NCI-H187 treated with DMSO at 0.1 percent for 48 hours (cell line): ENCODE results near the gene ITFG2.

Source experiments
- DNase-seq: peaks from one replicate; lab custom pipeline; 2025; lab: John Stamatoyannopoulos, UW

Gene ITFG2

DNA sequence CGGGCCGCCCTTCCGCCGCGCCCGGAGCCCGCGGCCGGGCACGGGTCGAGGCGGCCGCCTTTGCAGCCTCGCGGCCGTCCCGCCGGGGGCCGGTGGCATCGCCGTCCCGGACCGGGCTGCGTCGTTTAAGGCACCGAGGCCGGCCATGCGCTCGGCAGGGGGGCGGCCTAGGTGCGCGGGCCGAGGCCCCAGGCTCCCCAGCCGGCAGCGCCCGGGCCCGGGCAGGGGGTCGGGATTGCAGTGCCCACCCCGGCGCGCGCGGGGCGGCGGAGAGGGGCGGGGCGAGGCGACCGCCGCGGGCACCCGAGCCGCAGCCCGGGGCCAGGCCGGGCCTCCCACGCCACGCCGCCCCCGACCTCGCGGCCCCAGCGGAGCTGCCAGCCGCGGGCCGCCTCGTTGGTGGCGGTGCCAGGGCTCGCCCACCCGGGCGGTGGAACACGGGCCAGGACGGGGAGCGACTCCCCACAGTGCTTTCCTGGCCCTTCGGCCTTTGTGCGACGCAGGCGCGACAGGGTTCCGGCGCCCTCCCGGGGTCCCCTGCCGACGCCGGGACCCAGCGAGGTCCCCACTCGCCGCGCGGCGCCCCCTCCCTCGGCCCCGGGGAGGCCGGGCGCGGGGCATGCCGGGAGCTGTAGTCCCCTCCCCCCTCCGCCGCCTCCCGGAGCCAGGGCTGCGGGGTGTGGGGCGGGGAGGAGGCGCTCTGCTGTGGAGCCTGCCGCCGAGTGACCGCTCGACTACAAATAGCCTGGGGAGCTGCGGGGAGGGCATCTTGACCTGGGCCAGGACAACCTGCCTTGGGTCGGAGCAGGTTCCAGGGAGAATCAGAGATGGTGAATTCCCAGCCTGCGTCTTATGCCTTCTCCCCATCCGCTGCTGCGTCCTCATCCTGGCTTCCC is 16.9 kb upstream of the ITFG2 start:
- DNase-seq: no peak

DNA sequence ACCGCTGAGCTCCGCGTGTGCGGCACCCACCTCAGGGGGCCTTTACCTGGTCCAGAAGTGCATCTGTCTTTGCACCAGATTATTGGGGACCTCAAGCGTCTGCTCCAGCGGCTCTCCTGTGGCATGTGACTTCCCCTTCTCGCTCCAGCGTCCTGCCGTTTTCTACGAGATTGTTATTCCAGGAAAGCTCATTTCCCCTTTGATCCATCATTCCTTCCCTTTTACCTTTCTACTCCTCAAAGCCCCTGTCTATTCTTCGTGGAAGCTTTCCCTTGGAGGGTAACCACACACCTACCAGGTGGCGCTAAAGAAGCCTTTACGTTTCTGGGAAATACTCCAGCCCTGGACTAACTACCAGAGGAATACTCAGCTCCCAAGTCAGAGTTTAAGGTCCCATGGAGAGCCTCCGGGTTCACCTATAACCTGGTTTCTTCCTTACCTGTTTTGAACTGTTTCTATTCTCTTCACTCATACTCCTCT is 16.2 kb upstream of the ITFG2 start:
- DNase-seq: no peak

DNA sequence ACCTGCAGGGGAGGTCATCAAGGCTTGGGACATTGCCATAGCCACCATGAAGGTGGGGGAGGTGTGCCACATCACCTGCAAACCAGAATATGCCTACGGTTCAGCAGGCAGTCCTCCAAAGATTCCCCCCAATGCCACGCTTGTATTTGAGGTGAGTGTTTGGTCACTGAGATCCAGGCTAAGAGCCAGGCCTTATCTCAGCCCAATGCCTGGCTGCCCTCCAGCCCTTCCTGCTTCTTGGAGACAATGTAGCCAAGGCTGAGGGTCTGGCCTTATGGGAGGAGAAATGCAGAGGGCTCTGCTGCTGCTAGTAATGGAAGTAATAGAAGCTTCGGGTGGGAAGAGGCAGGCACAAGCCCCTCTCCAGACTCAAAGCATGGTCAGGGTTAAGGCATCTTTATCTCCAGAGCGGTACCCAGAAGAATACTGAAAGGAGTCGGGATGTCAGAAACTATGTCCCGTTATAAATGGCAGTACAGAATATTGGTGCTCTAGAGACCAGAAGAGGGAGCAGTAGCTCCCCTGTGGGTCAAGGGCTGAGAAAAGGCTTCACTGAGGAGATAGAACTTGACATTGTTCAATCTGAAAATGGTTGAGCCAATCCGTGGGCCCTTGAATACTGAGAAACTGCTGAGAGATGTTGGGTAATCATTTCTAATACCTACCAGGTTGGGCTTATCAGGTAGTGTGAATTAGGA is 14.6 kb upstream of the ITFG2 start:
- DNase-seq: no peak

DNA sequence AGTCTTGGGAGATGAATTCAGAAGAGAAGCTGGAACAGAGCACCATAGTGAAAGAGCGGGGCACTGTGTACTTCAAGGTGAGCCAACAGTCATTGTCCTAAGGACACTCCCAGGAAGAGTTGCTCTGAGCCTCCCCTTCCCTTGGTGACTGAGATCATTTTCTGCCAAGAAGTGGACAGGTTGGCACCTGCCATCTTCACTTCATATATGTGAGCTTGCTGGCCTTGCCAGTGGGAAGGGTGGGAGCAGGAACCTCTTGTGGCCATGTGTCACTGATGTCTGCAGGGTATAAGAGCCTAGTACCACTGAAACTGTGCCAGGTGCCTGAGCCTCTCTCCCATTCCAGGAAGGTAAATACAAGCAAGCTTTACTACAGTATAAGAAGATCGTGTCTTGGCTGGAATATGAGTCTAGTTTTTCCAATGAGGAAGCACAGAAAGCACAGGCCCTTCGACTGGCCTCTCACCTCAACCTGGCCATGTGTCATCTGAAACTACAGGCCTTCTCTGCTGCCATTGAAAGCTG is 12.4 kb upstream of the ITFG2 start:
- no peak for DNase-seq

DNA sequence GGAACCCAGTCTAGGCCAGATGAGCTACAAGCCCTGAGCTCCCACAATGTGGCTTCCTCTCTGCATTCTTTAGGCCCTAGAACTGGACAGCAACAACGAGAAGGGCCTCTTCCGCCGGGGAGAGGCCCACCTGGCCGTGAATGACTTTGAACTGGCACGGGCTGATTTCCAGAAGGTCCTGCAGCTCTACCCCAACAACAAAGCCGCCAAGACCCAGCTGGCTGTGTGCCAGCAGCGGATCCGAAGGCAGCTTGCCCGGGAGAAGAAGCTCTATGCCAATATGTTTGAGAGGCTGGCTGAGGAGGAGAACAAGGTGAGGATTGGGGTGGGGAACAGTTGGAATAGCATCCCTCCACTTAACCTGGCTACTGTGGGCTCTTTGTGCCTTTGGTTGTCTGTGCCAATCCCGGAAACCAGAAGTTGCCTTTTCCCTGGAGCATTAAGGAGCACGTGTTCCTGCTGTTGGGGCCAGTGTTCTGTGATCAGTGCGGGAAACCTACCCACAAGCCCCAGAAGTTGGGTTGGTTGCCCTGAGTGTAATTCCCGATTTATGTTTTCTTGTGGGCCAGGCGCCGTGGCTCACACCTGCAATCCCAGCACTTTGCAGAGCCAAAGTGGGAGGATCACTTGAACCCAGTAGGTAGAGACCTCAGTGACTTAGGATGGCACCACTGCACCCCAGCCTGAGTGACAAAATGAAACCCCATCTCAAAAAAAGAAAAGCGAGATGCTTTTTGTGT is 11.3 kb upstream of the ITFG2 start:
- DNase-seq: no peak

DNA sequence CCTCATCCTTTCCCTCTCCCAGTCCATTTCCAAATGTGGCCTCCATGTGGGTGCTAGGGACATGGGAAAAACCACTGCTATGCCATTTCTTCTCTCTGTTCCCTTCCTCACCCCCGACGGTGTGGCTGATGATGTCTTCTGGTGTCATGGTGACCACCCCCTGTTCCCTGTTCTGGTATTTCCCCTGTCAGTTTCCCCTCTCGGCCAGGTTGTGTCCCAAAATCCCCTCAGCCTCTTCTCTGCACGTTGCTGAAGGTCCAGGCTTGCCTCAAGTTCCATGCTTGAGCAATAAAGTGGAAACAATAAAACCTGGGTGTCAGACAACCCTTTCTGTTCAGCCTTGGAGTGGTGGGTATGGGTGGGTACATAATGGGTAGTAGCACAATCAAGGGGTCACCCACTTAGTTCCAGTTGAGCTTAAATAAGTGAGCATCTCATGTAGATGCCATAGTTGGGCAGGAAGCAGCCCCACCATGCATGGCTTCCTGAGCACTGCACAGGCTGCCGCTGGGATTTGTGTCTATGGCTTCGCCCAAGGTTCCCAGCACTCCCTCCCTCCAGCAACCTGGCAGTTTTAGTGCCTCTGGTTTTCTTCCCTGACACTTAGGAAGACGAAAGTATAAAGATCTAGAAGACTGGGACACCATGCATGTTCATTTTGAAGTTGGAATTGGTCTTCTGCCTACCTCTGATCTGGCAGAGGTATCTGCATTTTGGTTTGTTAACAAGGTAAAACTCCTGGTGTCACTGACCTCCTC is 8.7 kb upstream of the ITFG2 start:
- DNase-seq: no peak

DNA sequence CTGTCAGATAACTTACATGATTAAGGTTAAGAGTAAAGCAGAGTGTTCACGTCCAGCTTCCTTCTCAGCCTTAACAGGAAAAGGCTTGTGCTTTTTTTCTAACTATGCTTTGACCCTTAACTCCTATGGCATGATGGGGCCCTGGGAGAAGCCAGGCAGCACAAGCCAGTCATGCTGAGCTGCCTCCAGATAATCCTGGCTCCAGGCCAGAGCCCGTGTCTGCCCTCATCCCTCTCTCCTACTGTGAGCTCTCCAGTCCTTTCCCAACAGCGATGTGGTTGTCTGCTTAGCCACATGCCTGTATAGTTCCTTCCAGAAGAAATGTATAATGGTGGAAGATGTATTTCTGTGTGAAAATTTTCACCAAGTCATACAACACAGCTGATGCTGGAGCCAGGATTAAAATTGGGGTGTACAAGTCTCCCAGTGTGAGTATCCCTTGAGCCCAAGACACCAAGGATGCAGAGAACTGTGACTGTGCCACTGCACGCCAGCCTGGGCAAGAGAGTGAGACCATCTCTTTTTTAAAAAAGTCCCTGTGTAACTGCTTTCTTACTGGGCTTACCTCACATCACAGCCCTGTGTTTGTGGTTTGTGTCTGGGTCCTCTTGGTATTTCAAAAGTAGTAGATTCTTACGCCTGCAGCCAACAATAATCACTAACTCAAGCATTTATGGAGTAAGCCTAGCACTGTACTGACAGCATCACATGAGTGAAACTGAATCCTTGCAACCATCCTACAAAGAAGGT is 7.9 kb upstream of the ITFG2 start:
- DNase-seq: no peak

DNA sequence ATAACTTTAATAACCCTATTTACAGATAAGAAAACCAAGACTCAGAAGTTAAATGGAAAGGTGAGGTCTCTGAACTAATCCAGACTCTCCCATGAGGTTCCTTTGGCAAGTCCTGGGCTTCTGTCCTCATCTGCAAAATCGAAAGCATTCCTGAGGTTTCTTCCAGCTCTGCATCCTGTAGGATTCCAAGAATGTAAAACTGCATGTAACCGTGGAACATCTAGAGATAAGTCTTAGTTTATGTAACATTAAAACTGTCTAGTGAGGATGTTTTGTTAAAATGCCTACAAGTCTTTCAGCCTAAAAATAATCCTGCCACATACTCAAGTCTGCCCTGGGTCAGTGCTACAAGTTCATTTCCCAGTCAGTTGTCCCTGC is 7.3 kb upstream of the ITFG2 start:
- DNase-seq: no peak

DNA sequence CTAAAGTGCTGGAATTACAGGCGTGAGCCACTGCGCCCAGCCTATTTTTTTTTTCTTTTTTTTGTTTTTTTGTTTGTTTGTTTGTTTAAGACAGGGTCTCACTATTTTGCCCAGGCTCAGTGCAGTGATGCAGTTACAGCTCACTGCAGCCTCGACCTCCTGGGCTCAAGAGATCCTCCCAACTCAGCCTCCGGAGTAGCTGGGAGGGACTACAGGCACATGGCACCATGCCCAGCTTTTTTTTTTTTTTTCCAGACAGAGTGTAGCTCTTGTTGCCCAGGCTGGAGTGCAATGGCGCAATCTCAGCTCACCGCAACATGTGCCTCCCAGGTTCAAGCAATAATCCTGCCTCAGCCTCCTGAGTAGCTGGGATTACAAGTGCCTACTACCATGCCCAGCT is 5.8 kb upstream of the ITFG2 start:
- no peak for DNase-seq

DNA sequence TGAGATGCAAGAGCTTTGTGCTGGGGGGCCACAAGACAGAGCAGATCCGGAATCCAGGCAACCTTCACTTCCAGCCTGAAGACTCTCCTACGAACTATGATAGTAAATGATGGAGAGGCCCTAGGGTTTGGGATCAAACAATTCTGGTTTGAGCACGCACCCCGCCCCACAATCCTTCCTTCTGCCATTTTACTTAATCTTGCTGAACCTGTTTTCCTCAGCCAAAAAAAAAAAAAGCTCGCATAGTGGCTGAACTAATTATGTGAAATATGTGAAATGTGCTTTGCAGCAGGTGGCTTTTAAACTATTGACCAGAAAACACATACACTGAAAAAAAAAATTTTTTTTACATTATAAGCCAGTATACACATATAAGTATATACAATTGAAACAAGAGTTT is 667 bp upstream of the ITFG2 start:
- DNase-seq: no peak

DNA sequence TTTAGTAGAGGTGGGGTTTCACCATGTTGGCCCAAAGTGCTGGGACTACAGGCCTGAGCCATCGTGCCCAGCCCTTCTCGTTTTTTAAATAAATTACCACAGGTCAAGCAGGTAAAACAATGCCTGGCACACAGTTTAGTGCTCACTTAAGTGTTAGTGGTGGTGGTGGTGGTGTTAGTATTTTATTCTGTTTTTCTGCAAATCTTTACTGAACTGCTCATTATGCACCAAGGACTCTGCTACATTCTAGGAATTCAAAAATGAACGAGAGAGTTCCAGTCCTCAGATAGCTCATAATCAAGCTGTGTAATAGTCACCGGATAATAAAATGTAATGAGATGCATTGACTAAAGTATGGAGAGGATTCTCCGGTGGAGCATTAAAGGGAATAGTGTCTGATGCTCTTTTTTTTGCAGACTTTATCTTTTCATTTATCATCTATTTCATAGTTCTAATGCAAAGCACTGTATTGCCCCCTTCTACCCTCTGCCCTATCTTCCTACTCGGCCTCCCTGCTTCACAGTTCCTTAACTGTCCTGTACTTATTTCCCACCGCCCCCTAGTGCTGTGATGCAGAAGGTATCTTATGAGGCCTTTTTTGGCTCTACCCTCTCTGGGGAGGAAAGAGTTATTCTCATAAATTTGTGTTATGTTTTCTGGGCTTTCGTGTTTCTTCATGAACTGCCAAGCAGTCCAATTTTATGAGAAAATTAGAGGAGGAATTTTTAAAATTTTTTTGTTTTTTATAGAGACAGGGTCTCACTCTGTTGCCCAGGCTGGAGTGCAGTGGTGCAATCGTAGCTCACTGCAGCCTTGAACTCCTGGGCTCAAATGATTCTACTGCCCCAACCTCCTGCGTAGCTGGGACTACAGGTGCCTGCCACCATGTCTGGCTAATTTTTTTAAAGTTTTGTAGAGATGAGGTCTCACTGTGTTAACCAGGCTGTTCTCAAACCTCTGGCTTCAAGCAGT is 1.0 kb downstream of the ITFG2 start:
- no peak for DNase-seq

DNA sequence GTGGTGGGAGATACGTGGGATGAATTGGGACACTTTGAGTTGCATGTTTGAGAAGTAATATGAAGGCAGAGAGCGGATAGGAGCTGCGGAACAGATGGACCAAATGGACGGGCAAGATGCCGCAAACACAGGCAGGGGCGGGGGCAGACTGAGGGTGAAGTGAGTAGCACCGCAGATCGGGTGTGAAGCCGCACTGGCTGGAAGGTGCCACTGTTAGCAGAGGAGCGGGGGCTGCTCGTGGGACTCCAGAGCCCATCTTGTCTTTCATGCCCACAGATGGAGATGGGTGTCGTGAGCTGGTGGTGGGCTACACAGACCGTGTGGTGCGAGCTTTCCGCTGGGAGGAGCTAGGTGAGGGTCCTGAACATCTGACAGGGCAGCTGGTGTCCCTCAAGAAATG is 7.3 kb downstream of the ITFG2 start:
- no peak for DNase-seq

DNA sequence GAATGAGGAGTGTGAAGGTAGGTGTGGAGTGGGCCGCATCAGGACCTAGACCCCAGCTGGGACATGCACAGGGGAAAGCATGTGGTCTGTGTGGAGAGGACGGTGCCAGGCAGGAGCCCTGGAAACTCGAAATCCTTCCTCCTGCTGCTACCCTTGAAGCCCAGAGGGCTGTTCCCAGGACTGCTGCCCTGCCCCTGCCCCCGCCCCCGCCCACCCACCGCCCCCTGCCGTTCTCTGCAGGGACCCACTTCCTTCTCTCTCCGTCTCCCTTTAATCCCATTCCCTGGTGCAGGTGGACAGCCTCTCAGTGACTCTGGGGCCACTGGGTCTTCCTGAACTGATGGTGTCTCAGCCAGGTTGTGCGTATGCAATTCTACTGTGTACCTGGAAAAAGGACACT is 8.0 kb downstream of the ITFG2 start:
- DNase-seq: no peak

DNA sequence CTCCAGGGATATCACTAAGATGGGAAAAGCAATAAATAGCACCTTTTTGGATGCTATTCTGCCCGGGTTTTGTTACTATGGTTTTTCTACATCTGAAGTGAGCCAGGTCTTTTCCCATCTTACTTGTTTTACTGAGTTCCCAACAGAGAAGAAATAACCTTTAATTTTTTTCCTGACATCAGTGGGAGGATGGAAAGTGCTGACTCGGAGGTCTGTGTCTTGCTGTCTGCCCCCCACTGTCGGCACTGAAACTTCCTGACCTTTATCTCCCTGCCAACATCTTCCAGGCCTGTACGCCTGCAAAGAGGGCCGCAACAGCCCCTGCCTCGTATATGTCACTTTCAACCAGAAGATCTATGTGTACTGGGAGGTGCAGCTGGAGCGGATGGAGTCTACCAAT is 11.0 kb downstream of the ITFG2 start:
- no peak for DNase-seq

DNA sequence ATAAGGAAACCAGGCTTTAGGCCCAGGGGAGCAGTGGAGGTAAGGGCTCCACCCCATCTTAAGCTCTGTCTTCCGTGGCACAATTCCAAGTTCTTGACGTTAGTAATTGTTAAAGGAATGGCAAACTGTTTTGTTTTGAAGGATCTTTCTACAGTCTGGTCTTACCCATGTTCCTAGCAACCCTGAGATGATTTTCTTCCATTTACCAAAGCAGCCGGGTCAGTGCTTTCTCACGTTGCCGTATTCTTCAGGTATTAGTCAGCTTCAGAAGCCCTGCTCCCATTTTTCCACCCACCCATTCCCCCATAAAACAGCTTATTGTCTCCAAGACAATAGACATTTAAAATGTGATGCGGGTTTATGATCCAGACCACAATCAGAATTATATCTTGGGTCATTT is 12.1 kb downstream of the ITFG2 start:
- no peak for DNase-seq

DNA sequence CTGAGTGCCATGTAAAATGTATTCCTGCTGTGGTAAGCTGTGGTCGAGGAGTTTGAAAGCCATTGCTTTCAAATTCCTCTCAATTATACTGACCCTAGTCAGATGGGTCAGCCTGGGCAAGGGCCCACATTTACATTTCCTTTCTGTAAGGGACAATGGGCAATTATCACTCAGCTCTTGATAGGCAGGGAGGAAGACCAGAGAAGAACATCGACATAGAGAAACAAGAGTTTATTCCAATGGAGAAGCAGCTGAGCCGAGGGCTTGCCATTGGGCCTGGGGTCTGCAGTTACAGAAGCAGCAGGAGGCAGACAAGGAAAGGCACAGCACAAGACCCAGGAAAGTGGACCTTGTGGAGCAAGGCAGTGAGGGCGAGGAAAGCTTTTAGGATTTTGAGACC is 12.7 kb downstream of the ITFG2 start:
- DNase-seq: no peak

DNA sequence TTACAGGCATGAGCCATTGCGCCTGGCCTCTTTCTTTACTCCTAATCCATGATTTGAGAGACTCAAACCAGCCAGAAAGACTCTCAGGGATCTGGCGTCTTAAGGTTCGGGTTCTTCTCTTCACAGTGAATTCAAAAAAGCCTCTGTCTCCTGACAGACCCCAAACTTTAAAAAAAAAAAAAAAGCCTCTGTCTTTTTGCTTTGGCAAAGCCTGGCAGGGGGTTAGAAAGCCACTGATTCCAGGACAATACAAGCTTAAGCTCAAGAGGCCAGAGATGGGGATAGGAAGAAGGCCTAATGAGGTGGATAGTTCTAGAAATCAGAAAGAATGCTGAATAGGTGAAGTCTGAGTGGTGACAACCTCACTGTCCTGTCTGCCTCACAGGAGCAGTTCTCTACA is 13.6 kb downstream of the ITFG2 start:
- DNase-seq: no peak

DNA sequence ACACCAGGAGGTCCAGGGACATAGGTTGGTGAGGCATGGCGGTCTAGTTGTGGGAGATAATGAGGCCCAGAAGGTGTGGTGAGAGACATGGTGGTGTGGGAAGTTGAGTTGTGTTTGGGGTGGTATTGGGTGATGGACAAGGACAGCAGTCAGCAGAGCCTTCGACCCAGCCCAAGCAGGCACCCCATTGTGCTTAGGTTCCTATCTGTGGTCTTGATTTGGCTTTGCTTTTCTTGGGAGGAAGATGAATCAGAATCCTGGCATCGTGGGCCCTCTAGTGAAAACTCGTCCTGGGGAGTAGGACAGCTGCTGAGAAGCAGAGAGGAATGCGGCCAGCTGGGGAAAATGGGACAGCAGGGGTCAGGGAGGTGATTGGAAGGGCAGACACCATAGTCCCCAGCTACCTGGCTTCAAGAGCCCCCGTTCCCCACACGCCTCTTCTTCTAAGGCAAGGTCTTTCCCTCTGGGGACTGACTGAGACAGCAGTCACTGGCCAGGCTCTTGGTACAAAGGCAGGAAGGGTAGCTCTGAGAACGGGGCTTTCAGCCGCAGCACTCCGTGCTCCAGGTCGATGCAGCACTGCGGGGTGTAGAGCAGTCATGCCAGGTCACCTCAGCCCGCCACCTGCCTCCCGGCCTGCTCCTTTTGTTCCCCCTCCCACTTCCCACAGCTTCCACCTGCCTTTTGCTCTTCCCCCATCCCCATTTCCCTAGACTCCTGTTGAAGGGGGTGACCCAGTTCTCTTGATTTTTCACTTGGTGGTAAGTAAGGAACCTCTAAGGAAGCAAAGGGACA is 14.4 kb downstream of the ITFG2 start:
- no peak for DNase-seq

DNA sequence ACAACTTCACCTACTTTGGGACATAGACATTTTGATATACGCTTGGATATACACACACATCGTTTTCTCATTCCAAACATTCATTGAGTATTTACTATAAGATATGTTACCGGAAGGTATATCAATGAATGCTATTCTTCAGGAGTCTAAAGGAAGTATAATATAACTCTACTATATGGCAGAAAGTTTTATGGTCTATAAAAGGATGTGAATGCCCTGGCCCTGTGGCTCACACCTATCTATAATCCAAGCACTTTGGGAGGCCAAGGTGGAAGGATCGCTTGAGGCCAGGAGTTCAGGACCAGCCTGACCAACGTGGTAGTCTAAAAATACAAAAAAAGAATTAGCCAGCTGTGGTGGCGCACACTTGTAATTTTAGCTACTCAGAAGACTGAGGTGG is 16.8 kb downstream of the ITFG2 start:
- no peak for DNase-seq
